HG03521 (cell line): Measurements from ENCODE around the gene GPR15.

Source experiments
- ATAC-seq: cut with Tn5 transposase; IDR thresholded peaks from one replicate; pipeline ENCODE4 v1.9.1; 2021; ENCODE audit warnings: mild to moderate bottlenecking, moderate library complexity; ENCODE audit not compliant: unreplicated experiment

Gene GPR15

DNA sequence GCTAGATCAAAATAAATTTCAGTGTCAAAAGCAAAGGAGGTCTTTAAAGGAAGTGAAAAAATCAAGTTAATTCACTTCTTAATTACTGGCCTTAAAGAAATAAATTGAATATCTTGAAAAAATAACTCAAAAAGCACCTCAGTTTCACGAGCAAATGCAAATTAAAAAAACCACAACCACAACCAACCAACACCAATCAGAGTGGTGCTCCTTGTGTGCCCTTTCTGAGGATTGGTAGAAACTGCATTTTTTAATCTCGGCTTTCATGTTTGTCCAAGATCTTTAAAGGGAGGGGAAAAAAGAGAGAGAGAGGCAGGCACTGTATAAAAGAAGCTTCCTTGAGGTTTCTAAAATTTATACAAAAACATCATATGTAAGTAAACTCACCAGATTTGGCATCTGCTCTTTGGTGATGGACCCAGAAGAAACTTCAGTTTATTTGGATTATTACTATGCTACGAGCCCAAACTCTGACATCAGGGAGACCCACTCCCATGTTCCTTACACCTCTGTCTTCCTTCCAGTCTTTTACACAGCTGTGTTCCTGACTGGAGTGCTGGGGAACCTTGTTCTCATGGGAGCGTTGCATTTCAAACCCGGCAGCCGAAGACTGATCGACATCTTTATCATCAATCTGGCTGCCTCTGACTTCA, at the start of gene GPR15:
GPR15 (plus strand) TSS at position 357 of the 653 bp plus-strand sequence; CDS start at position 413, 56 bp downstream.
- ATAC-seq: no peak

DNA sequence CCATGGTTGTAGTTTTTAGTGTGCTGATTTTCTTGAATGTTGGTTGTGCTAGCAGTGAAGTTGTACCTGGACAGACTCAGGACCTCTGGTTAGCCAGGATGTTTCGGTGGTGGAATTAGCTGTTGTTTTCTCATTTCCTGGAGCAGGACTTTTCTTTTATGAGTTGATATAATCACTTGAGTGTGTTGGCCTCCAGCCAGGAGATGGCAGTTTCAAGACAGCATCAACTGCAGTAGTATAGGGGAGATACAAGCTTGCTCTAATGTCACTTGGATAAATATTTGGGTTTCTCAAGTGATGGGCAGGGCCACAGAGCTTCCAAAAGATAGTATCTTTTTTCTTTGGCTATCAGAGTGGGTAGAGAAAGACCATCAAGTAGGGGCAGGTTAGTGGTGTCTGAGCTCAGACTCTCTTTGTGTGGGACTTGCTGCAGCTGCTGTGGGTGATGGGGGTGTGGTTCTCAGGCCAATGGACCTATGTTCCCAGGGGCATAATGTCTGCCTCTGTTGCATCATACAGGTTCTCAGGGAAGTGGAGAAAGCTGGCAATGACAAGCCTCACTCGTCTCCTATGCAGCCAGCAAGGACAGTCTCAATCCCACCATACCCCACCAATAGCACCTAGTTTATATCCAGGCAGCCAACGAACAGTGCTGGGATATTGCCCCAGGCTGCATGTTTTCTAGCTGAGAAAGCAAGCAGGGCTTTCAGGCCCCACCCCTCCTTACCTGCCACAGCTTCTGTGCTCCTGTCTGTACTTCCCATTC, 48.9 kb upstream of the GPR15 start:
- ATAC-seq: no peak

DNA sequence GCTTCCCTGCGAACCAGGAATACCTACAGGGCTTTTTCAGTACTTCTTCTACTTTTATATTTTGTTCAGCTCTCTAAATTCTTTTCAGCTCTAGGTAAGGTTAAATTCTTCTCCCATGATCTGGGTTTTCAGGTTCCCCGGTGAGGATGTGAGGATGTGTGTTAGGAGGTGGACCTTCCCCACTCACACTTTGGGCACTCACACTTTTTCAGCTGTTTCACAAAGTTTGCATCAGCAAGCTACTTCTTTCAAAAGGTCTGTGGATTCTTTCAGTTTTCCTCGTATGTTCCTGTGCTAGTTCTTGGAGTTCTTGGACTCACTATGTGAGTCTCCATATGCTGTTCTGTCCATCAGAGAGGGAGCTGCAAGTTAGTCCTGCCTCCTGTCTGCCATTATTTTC, 48.2 kb upstream of the GPR15 start:
- no peak for ATAC-seq

DNA sequence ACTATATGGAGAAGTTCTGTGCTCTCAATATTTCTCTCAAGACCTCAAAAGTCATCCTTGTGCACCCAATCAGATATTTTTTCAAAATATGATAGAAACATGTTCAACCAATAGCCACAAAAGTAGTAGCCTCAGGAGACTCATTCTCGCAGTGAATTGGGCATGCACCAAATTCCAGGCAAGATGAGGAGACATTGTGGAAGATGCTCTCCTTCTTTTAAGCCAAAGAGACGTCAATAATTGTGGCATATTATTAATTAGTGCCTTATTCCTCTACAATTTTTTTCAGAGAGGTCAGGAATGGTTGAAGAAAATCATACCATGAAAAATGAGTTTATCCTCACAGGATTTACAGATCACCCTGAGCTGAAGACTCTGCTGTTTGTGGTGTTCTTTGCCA, 34.4 kb upstream of the GPR15 start, which contains the start of gene OR5K2:
OR5K2 (plus strand) TSS at position 301 of the 400 bp plus-strand sequence; CDS start at position 301, 0 bp downstream.
- no peak for ATAC-seq

DNA sequence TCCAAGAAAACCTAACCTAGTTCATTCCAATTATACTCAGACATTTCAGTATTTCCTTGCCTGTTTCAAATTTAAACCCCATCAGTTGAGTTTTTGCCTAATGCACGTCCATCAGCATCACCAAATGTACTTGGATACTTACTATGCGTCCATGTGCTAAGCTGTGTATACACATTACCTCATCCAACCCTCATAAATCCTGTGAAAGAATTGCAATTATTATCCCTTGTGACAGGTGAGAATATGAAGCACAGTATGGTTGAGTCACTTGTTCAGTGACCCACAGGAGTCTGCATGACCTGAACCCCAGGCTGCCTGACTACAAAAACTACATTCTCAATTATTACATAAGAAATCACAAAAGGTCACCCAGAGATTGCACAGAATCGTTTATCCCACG, 31.8 kb upstream of the GPR15 start:
- ATAC-seq: no peak

DNA sequence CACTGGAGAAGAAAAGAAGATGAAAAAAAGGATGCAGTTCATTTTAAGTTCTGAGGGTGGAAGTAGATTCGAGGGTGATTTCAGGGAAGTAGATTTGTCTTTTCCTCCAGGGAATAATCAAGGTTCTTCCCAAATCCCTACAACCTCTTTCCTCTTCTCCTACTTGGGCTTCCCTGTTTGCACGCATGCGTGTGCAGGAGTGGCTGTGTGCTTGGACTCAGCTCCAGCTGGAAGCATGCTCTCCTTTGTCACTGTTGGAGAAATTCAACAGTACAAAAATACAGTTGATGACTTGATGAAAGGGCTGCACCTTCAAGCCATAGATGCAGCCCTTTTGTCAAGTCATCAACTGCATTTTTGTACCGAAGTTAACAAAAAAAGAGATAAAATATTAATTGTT, 30.5 kb upstream of the GPR15 start:
- ATAC-seq: no peak

DNA sequence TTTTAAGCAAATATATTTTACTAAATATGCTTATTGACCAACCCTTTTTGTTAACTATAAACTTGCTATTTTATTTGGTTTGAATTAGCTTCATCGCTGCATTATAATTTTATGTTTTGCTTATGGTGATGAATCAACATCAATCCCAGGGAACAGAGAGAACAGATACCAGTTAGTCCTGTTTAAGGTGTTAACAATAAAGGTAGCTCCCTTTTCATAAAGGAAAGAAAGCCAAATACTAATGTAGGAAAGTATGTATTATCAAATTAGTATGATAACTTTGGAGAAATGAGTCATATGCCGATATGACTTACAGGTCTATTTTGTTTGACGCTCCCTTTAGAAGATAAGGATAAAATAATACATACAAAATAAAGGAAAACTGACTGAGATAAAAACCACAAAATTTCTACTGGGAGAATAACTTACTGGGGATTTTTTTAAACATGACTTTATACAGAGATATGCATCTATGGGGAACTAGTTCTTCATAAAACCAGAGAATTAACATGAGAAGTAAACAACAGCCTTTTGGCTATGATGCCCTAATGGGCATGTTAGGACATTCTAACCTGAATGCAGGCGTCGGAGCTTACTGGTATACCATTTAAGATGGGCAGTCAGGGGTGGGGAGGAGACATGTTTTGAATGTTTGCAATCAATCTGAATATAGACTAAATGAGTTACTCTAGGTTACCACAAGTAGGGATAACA, 29.8 kb upstream of the GPR15 start:
- ATAC-seq: no peak

DNA sequence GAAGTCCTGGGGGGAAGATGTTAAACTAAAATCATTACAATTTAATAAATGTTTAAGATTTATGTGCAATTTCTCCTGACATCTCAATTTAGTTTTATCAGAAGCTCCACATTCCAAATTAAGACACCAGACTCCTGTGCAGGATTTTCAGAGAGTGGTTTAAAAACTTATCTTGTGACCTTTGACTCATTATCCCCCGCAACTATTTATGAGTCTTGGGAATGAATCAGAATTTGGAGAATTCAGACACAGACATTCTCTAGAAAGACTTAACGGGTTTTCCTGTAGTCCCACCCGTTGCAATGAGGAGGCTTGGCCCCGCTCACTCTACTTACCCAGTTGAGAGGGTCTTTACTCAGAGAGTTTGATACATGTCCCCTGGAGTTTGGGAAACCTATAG, 27.2 kb upstream of the GPR15 start:
- ATAC-seq: no peak

DNA sequence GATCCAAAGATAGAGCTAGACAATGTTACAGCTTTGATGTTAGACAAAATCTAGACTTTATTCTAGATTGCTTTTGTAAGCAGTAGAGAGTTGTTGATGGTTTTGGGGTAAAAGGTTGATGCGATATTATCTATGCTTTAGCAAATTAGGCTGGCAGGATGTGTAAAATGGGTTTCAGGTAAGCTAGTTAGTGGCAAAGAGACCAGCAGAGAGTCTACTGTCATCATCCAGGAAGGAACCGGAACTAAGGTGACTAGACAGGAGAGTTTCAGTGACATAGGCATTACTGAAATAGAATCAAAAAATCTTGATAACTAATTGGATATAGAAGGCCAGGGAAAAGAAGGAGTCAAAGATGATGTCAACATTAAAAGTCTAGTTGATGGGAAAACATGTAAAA, 23.2 kb upstream of the GPR15 start:
- no peak for ATAC-seq

DNA sequence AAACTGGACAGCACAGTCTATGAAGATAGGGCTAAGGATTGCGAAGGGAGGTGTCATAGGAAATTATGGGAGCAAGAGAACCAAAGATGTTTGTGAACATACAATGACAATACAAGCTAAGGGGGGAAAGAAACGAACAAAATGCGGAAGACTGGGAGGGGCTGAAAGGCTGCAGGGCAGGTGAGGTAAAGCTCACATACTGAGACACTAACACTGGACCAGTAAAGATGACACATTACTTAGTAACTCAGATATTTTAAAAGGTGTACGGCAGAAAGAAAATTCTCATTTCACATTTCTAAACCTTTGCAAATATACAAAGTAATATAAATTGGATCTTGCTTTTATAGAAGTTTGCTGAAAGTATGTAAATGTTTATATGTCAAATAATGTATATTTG, 19.2 kb upstream of the GPR15 start:
- ATAC-seq: no peak

DNA sequence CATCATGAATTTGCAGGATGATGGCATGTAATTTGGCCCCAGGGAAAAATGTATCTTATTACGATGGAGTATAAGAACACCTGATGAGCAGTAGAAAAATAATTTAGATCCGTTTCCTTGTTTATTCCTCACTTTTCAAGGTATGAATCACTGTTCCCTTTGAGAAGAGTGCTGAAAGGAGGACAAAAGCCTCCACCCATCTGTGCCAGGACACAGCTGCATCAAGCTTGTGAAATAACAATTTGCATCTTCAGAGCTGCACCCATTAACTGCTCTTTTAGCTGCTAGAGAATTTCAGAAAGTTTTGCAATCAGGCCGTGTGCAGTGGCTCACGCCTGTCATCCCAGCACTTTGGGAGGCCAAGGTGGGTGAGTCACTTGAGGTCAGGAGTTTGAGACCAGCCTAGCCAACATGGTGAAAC, 18.7 kb upstream of the GPR15 start:
- ATAC-seq: no peak

DNA sequence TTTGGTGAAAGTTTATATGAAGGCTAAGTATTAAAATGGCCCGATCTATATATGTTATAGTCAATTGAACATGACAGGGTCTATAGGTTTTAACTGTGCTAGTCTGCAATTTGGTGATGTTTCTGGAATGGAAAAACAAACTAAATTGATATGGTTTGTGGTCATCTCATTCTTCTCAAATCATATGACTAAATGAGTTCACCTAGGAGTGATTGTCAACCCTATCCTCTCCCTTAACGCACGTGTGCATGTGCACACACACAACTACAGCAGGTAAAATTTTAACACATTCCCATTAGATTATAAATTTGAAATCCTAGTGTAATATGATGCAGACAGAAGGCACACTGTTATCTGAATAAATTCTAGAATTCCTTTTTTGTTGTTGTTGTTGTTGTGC, 18.0 kb upstream of the GPR15 start:
- no peak for ATAC-seq

DNA sequence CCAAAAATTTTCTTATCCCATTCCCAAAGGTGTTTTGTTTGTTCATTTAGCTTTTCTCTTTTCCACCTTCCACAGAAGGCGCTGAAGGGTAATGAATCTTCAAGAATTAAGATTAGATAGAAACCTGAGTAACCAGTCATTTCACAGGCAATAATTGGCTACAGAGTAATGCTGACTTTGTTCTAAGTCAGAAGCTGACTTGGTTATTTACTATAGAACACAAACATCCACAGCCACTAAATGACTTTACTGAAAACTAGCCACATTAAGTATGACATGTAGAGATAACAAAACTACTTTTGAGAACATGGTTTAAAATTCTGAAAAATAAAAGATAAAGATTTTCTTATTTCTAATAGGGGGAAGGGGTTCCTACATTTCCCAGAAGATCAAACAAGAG, 16.8 kb upstream of the GPR15 start:
- ATAC-seq: no peak

DNA sequence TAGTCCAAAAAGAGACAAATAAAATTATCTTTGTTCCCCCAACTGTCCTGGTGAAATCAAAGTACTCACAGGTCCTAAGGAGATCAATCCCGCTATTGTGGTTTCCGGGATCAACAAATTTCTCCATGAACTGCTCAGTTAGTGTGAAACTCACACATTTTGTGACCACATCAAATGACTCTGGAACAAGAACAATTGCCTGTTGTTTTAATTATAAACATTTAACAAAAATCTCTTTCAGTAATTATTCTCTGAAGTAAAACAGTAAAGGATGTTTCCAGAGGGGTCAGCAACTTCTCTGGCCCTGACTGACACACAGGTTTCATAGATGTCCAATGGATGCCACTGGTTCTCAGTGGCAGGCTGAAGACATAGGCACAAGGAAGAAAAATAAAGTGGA, 13.0 kb upstream of the GPR15 start:
- ATAC-seq: no peak

DNA sequence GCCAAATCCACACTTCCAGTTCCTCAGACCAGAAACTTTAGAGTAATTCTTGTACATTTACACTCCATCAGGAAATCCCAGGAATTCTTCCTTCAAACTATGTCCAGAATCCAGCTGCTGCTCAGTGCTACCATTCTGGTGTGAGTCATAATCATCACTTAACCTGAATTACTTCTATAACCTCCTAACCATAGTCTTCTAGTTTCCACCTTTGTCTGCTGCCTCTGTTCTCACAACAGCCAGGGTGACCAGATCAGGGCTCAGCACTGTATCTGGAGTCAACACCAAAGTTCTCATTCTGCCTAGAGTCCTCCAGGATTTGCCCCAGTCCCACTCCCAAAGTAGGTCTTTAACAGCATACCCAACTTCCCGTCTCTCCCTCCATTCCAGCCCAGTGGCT, 12.4 kb upstream of the GPR15 start:
- ATAC-seq: no peak

DNA sequence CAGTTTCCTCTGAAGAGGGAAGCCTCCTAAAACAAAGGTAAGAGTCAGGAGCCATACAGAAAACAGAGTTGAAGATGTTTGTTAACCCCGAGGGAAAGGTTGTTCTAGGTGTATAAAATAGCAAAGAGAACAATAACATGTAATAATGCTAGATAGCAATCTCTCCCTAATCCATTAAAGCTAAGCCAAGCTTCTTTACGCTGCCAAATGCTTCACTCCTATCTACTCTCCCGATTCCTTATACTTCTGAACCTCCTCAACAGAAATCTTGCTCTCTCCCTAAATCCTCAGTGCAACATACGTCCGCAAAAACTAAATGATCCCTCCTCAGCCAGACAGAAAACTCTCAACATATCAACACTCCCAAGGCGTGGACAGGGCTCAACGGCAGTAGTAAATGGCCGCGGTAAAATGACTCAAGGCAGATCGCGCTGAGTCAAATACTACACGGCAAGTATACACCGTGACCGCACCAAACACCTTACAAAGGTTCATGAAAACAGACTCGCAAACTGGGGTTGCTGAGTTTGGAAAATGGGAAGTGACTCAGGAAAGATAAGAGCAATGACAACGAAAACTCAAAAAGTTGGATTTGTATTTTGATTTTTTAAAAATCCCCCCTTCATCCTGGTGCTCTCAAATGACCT, 9.8 kb upstream of the GPR15 start:
- ATAC-seq: peak; percentile 38

DNA sequence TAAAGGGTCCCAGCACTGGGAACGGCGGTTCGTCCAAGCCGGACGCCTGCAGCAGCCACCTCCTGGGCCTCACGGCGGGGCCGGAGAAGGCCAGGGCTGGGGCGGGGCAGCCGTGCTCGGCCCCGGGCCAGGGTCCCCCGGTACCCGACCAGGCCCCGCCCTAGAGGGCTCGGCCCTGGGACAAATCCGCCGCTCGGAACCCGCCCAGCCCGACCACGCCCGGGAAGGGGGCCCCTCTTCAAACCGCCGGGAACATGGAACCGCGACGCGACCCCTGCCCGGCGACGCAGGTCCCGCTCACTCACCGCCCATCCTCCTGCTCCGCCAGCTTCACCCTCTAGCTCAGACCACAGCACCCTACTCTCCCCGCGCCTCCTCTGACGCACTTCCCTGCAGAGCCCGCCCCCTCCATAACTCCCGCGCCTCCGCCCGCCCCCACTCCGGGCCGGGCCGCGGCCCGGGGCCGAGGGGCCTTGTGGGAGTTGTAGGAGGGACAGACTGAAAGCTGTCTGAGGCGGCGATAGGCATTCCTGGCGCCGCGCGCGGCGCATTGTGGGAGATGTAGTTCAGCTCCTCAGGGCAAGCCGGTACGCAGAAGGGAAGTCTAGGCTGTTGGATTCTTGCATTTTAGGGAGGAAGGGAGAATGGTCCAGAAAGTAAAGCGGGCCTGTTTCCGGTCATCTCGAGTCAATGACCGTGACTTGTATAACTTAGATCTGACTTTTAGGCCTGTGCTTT, 9.1 kb upstream of the GPR15 start, which contains the start of gene CLDND1:
CLDND1 (minus strand) TSS at position 359 of the 738 bp plus-strand sequence. CDS start 1,478 bp downstream, outside the sequence.
- peak; percentile 94 for ATAC-seq

DNA sequence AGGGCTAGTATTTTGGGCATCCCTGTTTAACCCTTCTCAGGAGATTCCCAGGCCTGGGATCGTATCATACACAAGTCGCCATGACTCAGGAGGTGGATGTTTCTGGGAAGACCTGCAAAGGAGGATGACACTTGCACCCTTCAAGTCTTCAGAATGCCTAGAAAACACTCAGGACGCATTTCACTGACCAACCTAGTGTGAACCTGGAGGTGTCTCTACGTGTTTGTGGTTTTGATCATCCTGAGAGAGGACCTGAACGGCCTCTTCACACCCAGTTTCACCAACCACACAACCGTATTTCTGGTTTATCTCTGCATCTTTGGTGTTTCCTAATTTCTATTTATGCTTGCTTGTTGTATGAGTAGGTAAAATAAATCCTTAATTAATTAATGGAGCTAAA, 6.3 kb upstream of the GPR15 start:
- ATAC-seq: no peak

DNA sequence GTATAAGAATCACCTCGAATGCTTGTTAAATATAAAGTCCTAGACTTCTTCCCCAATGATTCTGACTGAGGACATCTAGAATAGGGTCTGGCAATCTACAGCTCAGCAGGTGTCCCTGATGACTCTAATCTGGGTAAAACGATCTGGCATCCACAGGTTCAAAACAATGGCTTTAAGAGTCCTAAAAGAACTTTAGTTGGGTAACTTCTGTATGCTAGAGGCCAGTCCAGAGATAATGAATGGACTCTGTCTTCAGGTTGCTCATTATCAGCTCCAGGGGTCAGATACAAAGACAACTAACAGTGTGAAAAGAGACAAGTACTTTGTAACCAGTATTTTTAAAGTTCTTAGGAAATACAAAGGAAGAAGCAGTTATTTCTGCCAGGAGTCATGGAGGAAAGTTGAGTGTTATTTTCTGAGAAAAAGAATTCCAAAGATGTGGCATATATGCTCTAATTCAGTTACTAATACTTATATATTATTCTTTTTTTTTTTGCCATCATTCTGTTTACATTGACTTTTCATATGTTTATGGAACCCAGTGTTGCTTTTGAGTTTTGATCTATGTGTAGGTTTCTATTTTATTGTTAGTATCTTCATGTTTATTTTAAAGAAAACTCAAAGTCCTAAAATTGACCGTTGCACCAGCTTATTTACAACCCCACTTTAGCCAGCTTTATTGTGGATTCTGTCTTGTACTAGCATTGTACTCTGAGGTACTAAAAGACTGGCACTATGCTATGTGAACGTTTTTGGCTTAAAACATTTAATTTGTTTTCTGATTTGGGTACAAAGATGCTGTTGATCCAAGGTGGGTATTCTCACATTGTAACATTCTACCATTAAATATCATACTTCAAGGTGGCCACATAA, 3.1 kb upstream of the GPR15 start:
- no peak for ATAC-seq
